ENCODE data around the gene STAG2. TPM values are rescaled to one million over a fixed set of nuclear protein-coding genes. Genes with fewer than 3 reads are reported as not detected.

Gene STAG2
- total and polyA plus RNA-seq, 10 donors: 17.9 to 106 (median 89.4) TPM

DNA sequence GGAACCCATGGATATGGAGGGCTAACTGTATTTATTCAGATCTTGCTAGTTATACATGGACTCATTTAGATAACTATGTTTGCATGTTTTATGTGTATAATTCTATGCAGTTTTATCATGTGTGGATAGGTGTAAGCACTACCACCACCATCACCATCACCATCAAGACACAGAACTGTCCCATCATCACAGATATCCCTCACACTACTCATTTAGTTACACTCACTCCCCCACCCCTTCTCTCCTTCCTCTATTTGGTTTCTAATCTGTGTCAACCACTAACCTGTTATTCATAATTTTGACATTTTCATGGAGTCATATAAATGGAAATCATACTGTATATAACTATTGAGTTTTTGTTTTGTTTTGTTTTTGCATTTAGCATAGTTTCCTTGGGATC is 43.7 kb downstream of the STAG2 start:
- intact Hi-C loops (cut with DNase I; ENCODE audit: low total_unique reads): no loop called here

DNA sequence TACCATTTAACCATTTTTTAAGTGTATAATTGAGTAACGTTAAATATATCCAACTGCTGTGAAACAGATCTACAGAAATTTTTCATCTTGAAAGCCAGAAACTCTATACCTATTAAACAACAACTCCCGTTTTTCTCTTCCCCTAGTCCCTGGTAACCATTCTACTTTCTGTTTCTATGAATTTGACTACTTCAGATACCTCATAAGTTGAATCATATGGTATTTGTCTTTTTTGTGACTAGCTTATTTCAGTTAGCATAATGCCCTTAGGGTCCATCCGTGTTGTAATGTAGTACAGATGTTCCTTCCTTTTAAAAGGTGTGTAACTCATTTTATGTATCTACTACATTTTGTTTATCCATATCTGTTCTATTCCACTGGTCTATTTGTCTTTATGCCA is 48.7 kb downstream of the STAG2 start:
- intact Hi-C loops (cut with DNase I; ENCODE audit: low total_unique reads): no loop called here
- WGBS, 5 donors: 64 to 81% (median 68%) methylated on average over 3 of the region's 3 CpGs
- H3K4me3 ChIP-seq: no peak overlapping the region
- H3K27me3 ChIP-seq (replicated peaks in 1 of 7): no peaks in the 10 kb centered on the region
- TF ChIP-seq POLR2AphosphoS5 (IDR thresholded peaks at IDR 0.05) (no peak), POLR2A (IDR thresholded peaks at IDR 0.05) (no peak)
- TF ChIP-seq, protein P1, sequence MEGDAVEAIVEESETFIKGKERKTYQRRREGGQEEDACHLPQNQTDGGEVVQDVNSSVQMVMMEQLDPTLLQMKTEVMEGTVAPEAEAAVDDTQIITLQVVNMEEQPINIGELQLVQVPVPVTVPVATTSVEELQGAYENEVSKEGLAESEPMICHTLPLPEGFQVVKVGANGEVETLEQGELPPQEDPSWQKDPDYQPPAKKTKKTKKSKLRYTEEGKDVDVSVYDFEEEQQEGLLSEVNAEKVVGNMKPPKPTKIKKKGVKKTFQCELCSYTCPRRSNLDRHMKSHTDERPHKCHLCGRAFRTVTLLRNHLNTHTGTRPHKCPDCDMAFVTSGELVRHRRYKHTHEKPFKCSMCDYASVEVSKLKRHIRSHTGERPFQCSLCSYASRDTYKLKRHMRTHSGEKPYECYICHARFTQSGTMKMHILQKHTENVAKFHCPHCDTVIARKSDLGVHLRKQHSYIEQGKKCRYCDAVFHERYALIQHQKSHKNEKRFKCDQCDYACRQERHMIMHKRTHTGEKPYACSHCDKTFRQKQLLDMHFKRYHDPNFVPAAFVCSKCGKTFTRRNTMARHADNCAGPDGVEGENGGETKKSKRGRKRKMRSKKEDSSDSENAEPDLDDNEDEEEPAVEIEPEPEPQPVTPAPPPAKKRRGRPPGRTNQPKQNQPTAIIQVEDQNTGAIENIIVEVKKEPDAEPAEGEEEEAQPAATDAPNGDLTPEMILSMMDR (IDR thresholded peaks at IDR 0.05 in 8 of 11, conservative IDR thresholded peaks at IDR 0.05 in 3 of 11): no peak
- H3K9me3 ChIP-seq: no peaks in the 10 kb centered on the region
- DNase-seq: no peak
- H3K4me1 ChIP-seq: peaks cover 0 to 88% (median 29%) of the 10 kb centered on the region in 6 donors
- H3K36me3 ChIP-seq: no peaks in the 10 kb centered on the region
- H3K27ac ChIP-seq: no peak overlapping the region

More for the DNA sequence above, 43.7 kb downstream of the STAG2 start:
- no peak for DNase-seq
- Histone ChIP-seq H3K4me3 (no peak overlapping the region), H3K27ac (no peak overlapping the region), H3K9me3 (no peaks in the 10 kb centered on the region), H3K27me3 (replicated peaks in 1 of 7) (no peaks in the 10 kb centered on the region), H3K4me1 (peaks cover 0 to 81% (median 27%) of the 10 kb centered on the region in 6 donors), H3K36me3 (no peaks in the 10 kb centered on the region)
- TF ChIP-seq, protein P1 (IDR thresholded peaks at IDR 0.05 in 8 of 11, conservative IDR thresholded peaks at IDR 0.05 in 3 of 11): no peak
- TF ChIP-seq POLR2A (IDR thresholded peaks at IDR 0.05): no peak
- TF ChIP-seq POLR2AphosphoS5 (IDR thresholded peaks at IDR 0.05): no peak

DNA sequence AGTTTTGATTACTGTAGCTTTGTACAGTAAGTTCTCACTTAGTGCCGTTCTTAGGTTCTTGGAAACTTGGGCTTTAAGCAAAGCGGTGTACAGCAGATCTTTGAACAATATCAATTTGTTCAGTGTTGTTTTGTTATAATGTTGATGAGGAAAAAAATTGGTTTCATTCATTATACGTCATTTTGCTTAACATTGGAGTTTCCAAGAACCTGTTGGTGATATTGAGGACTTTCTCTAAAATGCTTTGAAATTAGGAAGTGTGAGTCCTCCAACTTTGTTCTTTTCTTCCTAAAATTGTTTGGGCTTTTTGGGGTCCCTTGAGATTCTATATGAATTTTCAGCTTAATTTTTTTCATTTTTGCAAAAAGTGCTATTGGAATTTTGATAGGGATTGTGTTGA is 49.1 kb downstream of the STAG2 start:
- DNase-seq: no peak
- intact Hi-C loops (cut with DNase I; ENCODE audit: low total_unique reads): no loop called here
- Histone ChIP-seq H3K27ac (no peak overlapping the region), H3K4me3 (no peak overlapping the region), H3K27me3 (replicated peaks in 1 of 7) (no peaks in the 10 kb centered on the region), H3K4me1 (peaks cover 0 to 88% (median 27%) of the 10 kb centered on the region in 6 donors), H3K36me3 (no peaks in the 10 kb centered on the region), H3K9me3 (no peaks in the 10 kb centered on the region)
- 73 to 84% (median 79%) methylated on average over 3 of the region's 3 CpGs for WGBS, 5 donors
- TF ChIP-seq POLR2A (IDR thresholded peaks at IDR 0.05) (no peak), POLR2AphosphoS5 (IDR thresholded peaks at IDR 0.05) (no peak)

DNA sequence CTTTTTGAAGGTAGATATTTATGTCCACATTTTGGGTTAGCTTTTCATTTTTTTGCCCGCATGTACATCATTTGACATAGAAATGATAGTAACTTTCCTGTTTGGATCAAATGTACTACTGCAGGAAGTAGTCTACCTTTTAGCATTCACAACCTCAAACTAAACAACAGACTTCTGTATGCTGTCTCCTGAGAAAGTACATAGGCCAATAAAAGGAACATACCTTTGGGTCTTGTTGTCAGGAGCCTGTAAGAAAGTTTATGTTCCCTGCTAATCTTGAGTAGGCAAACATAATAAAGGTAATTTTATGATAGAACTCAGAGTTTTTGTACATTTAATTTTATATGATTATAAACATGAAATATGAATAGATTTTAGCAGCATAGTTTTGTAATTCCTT is 54.2 kb downstream of the STAG2 start:
- Histone ChIP-seq H3K9me3 (no peaks in the 10 kb centered on the region), H3K36me3 (no peaks in the 10 kb centered on the region), H3K4me1 (peaks cover 0 to 74% (median 24%) of the 10 kb centered on the region in 6 donors), H3K4me3 (no peak overlapping the region), H3K27ac (no peak overlapping the region), H3K27me3 (replicated peaks in 1 of 7) (no peaks in the 10 kb centered on the region)
- TF ChIP-seq POLR2A (IDR thresholded peaks at IDR 0.05) (no peak), POLR2AphosphoS5 (IDR thresholded peaks at IDR 0.05) (no peak)
- TF ChIP-seq, protein P1 (IDR thresholded peaks at IDR 0.05 in 8 of 11, conservative IDR thresholded peaks at IDR 0.05 in 3 of 11): no peak
- no peak for DNase-seq
- 65 to 93% (median 82%) methylated on average over 1 of the region's 1 CpG for WGBS, 5 donors
- intact Hi-C loops (cut with DNase I; ENCODE audit: low total_unique reads): no loop called here

DNA sequence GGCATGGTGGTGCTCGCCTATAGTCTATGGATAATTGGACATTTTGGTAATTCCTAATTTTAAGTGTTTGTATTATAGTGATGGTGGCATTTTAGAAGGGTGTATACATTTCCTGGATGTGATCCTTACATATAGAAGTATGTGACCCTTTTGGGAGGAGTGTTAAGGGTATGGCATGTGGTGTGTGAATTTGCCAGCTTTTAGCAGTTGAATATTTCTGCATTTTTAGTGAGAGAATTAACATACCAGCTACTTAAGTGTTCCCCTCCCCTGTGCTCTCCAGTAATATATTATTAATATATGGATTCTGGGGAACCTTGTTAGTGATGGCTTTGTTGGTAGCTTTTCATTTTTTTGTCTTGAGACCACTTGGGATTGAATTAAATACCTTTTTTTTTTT is 55.3 kb downstream of the STAG2 start:
- H3K9me3 ChIP-seq: no peaks in the 10 kb centered on the region
- no peak for TF ChIP-seq POLR2A (IDR thresholded peaks at IDR 0.05)
- TF ChIP-seq, protein P1 (IDR thresholded peaks at IDR 0.05 in 8 of 11, conservative IDR thresholded peaks at IDR 0.05 in 3 of 11): no peak
- no peak for TF ChIP-seq POLR2AphosphoS5 (IDR thresholded peaks at IDR 0.05)
- no peak overlapping the region for H3K4me3 ChIP-seq
- H3K4me1 ChIP-seq: peaks cover 0 to 70% (median 21%) of the 10 kb centered on the region in 6 donors
- no peak overlapping the region for H3K27ac ChIP-seq
- WGBS, 5 donors: 66 to 93% (median 90%) methylated on average over 1 of the region's 1 CpG
- H3K36me3 ChIP-seq: no peaks in the 10 kb centered on the region
- H3K27me3 ChIP-seq (replicated peaks in 1 of 7): no peaks in the 10 kb centered on the region
- intact Hi-C loops (cut with DNase I; ENCODE audit: low total_unique reads): no loop called here
- no peak for DNase-seq
